Type B pancreatic cell (in vitro differentiated cells): ENCODE measurements around the gene NCAPH2. TPM values are rescaled to one million over a fixed set of nuclear protein-coding genes. Genes with fewer than 3 reads are reported as not detected.

ENCODE experiments used
- DNase-seq: peaks from one replicate; pipeline ENCODE4 v3.0.0; 2021; ENCODE audit warnings: mixed read lengths; ENCODE audit not compliant: unreplicated experiment; ENCODE audit errors: extremely low spot score
- H3K27ac Mint-ChIP-seq: 2 replicates; pipeline ENCODE4 v1.8.0; 2021; ENCODE audit warnings: mild to moderate bottlenecking, mixed read lengths
- H3K27me3 Mint-ChIP-seq: 2 replicates; pipeline ENCODE4 v1.8.0; 2021; ENCODE audit warnings: mixed read lengths
- H3K36me3 Mint-ChIP-seq: 2 replicates; pipeline ENCODE4 v1.8.0; 2021; ENCODE audit warnings: mixed read lengths
- H3K4me1 Mint-ChIP-seq: one replicate; pipeline ENCODE4 v1.8.0; 2021; ENCODE audit warnings: mixed read lengths; ENCODE audit not compliant: unreplicated experiment
- H3K4me3 Mint-ChIP-seq: 2 replicates; pipeline ENCODE4 v1.8.0; 2021; ENCODE audit warnings: mild to moderate bottlenecking, mixed read lengths
- H3K9me3 Mint-ChIP-seq: 2 replicates; pipeline ENCODE4 v1.8.0; 2021; ENCODE audit warnings: mixed read lengths
- CTCF ChIP-seq: fragments of 200-600 bp; sonication (generic); conservative IDR thresholded peaks from 2 replicates; pipeline ENCODE4 v1.5.0; 2021; ENCODE audit warnings: antibody characterized with exemption, mild to moderate bottlenecking
- total RNA-seq: library from RNA; stranded (reverse); gene quantifications from 2 replicates; pipeline ENCODE4 v1.2.1, GENCODE V29; 2021; ENCODE audit warnings: low replicate concordance

Gene NCAPH2
- total RNA-seq, 1 donor from 2014 or later = 75.2 TPM

- Mint-ChIP-seq H3K4me1 (peaks cover 3% of the 10 kb centered on the region), H3K27me3 (peaks cover 6% of the 10 kb centered on the region), H3K36me3 (no peaks in the 10 kb centered on the region), H3K9me3 (no peaks in the 10 kb centered on the region), H3K27ac (no peak overlapping the region), H3K4me3 (no peak overlapping the region)
- no peak for TF ChIP-seq CTCF
- DNase-seq = no peak
Observed at GRCh38 chr22:50547263-50547985, 39.4 kb downstream of the NCAPH2 start.

DNA sequence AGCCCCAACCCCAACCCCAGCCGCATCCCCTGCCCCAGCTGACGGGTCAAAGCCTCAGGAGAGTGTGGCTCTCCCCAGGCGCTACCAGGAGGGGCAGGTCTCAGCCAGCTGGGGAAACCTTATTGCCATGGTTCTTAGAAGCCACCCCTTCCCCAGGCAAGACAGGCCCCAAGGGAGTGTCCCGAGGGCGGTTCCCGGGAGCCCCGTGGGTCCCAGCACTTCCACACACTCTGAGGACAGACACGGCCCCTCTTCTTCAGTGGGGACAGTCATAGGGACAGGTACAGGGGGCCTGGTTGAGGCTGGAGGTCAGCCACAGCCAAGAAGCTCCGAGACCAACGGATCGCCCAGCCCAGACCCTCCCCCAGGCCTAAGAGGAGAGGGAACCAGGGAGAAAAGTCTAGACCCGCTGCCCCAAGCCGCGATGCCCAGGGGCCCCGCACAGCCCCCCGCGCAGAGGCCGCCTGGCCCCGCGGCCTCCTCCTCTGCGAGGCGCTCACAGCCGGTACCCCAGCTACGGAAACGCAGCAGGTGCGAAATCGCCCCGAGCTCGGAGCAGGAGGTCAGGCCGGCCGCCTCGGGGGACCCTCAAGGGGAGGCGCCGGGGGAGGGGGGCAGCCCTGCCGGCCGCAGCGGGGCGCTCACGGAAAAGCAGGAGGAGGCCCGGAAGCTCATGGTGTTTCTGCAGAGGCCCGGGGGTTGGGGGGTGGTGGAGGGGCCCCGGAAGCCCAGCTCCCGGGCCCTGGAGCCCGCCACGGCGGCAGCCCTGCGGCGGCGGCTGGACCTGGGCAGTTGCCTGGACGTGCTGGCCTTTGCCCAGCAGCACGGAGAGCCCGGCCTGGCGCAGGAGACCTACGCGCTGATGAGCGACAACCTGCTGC is 40.3 kb downstream of the NCAPH2 start:
- H3K4me3 Mint-ChIP-seq = no peak overlapping the region
- DNase-seq = no peak

GRCh38 chr22:50548921-50549790 is 41.1 kb downstream of the NCAPH2 start:
- Mint-ChIP-seq H3K36me3 (no peaks in the 10 kb centered on the region), H3K4me1 (no peaks in the 10 kb centered on the region), H3K27ac (no peak overlapping the region), H3K27me3 (peaks cover 4% of the 10 kb centered on the region), H3K4me3 (no peak overlapping the region), H3K9me3 (no peaks in the 10 kb centered on the region)
- TF ChIP-seq CTCF = no peak
- no peak for DNase-seq

More for the DNA sequence above, 40.3 kb downstream of the NCAPH2 start:
- Mint-ChIP-seq H3K9me3 (no peaks in the 10 kb centered on the region), H3K27ac (no peak overlapping the region), H3K4me1 (no peaks in the 10 kb centered on the region), H3K36me3 (no peaks in the 10 kb centered on the region), H3K27me3 (peaks cover 4% of the 10 kb centered on the region)
- no peak for TF ChIP-seq CTCF

- no peak for DNase-seq
- TF ChIP-seq CTCF = no peak
- Mint-ChIP-seq H3K36me3 (no peaks in the 10 kb centered on the region), H3K27me3 (peaks cover 6% of the 10 kb centered on the region), H3K27ac (no peak overlapping the region), H3K4me3 (no peak overlapping the region), H3K9me3 (no peaks in the 10 kb centered on the region), H3K4me1 (no peaks in the 10 kb centered on the region)
Observed at GRCh38 chr22:50550395-50550794, 42.4 kb downstream of the NCAPH2 start.

DNA sequence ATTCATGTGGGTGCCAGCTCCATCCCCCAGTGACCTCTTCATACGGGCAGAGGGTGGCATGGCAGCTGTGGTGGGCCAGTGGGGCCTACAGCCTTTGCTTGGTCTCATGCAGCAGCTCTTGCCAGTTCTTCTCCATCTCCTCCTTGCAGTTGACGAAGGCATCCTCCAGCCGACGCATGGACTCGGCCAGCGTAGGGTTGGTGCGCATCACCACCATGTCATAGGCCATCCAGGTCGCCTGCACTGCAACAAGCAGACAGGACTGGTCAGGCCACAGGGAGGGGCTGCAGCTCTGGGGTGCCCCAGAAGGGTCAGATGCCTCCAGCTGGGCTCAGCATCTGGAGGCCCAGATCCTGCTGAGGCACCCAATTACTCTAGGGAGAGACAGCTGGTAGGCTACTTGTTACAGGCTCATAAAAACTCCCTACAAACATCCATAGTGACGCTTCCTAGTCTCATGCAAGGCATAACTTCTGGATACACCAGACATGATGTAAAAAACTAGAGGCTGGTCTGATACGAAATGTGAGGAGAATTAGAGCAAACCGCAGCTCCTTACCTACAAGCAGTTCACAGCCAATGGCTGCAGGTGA is 43.2 kb downstream of the NCAPH2 start:
- Mint-ChIP-seq H3K4me3 (no peak overlapping the region), H3K36me3 (no peaks in the 10 kb centered on the region), H3K27me3 (peaks cover 12% of the 10 kb centered on the region), H3K27ac (no peak overlapping the region), H3K9me3 (no peaks in the 10 kb centered on the region), H3K4me1 (no peaks in the 10 kb centered on the region)
- DNase-seq = no peak
- no peak for TF ChIP-seq CTCF
